HT1080 (cell line): ENCODE measurements around the gene SLC35F1. TPM values are rescaled to one million over a fixed set of nuclear protein-coding genes. Genes with fewer than 3 reads are reported as not detected.
"Not testable (repeated sequence)": the region's sequence is repeated elsewhere in the genome, so short reads cannot be mapped to it uniquely, and the experiment has no call there.

Source experiments
- DNase-seq: peaks from one replicate; pipeline ENCODE4 v3.0.0-alpha.2; 2015; ENCODE audit warnings: low read depth
- polyA plus RNA-seq, 2 experiments: library from polyadenylated mRNA; depleted of rRNA; stranded (reverse); fragments of >200 nt; gene quantifications; 2 replicates each; pipeline ENCODE4 v1.2.3, GENCODE V29; 2015
- total RNA-seq: library from RNA; depleted of rRNA; stranded (reverse); fragments of >200 nt; shearing (Covaris generic); gene quantifications from 2 replicates; pipeline ENCODE4 v1.2.3, GENCODE V29; 2014; rRNA removed

The SLC35F1 gene
- 0.05 and 0.07 TPM in 2 replicates for total RNA-seq
- 0.20 and 0.32 TPM in 2 replicates for polyA plus RNA-seq (2015; cell fraction: cytosol; rRNA removed)
- polyA plus RNA-seq (2015; cell fraction: nucleus; rRNA removed) = 0.23 and 0.24 TPM in 2 replicates

- no peak for DNase-seq
Observed at GRCh38 chr6:117906958-117907600, at the start of gene SLC35F1. SLC35F1 (plus strand) TSS chr6:117907264.

- not testable (repeated sequence) for DNase-seq
Observed at GRCh38 chr6:117858601-117859000, 48.5 kb upstream of the SLC35F1 start.

GRCh38 chr6:117861545-117861944, 45.5 kb upstream of the SLC35F1 start:
- no peak for DNase-seq

GRCh38 chr6:117866561-117866960, 40.5 kb upstream of the SLC35F1 start:
- DNase-seq = no peak

GRCh38 chr6:117870486-117871242, 36.4 kb upstream of the SLC35F1 start:
- DNase-seq = no peak

GRCh38 chr6:117880824-117881223, 26.2 kb upstream of the SLC35F1 start:
- no peak for DNase-seq

GRCh38 chr6:117890172-117890571, 16.9 kb upstream of the SLC35F1 start:
- DNase-seq = no peak

GRCh38 chr6:117906507-117906957, 532 bp upstream of the SLC35F1 start:
- DNase-seq = no peak

- no peak for DNase-seq
Observed at GRCh38 chr6:117907601-117908245, 659 bp downstream of the SLC35F1 start.

- DNase-seq = no peak
Observed at GRCh38 chr6:117908246-117909068, 1.4 kb downstream of the SLC35F1 start.

- DNase-seq = no peak
Observed at GRCh38 chr6:117909638-117910037, 2.6 kb downstream of the SLC35F1 start.

- DNase-seq = no peak
Observed at GRCh38 chr6:117910549-117910948, 3.5 kb downstream of the SLC35F1 start.

GRCh38 chr6:117911150-117911549, 4.1 kb downstream of the SLC35F1 start:
- DNase-seq = no peak

- no peak for DNase-seq
Observed at GRCh38 chr6:117911660-117912059, 4.6 kb downstream of the SLC35F1 start.

- no peak for DNase-seq
Observed at GRCh38 chr6:117915846-117916245, 8.8 kb downstream of the SLC35F1 start.

- no peak for DNase-seq
Observed at GRCh38 chr6:117916483-117916882, 9.4 kb downstream of the SLC35F1 start.

- no peak for DNase-seq
Observed at GRCh38 chr6:117917176-117917575, 10.1 kb downstream of the SLC35F1 start.

- DNase-seq = no peak
Observed at GRCh38 chr6:117918454-117918853, 11.4 kb downstream of the SLC35F1 start.

GRCh38 chr6:117919275-117919674, 12.2 kb downstream of the SLC35F1 start:
- DNase-seq = no peak

- no peak for DNase-seq
Observed at GRCh38 chr6:117919775-117920729, 13.0 kb downstream of the SLC35F1 start.
